Heart right ventricle (tissue), 16 donors: ENCODE results near the gene ACP6. TPM values are rescaled to one million over a fixed set of nuclear protein-coding genes. Genes with fewer than 3 reads are reported as not detected.

ENCODE experiments used
- ATAC-seq, 8 donors: fragments of 200-7000 bp; cut with Tn5 transposase; one replicate each; pipeline ENCODE4 v1.9.1; 2020; ENCODE audit warnings: mild to moderate bottlenecking in 8 of 8, moderate library complexity in 8 of 8, moderate number of reproducible peaks in 1 of 8
- DNase-seq, 2 donors: peaks; one replicate each; pipeline ENCODE4 v3.0.0-alpha.2; 2020
- H3K27ac ChIP-seq, 10 donors: fragments of 200-600 bp; sonication (generic) in 2 of 10; one replicate each; pipeline versions ENCODE4 v1.5.0 to v1.8.0; 2020 to 2022; ENCODE audit warnings: mild to moderate bottlenecking in 3 of 10
- H3K27me3 ChIP-seq, 7 donors: fragments of 200-600 bp; one replicate each; pipeline ENCODE4 v1.8.0; 2021 to 2022; ENCODE audit warnings: mild to moderate bottlenecking in 2 of 7
- H3K36me3 ChIP-seq, 9 donors: fragments of 200-600 bp; sonication (generic) in 1 of 9; one replicate each; pipeline versions ENCODE4 v1.5.0 to v1.8.0; 2020 to 2022; ENCODE audit warnings: mild to moderate bottlenecking in 2 of 9
- H3K4me1 ChIP-seq, 9 donors: fragments of 200-600 bp; sonication (generic) in 1 of 9; one replicate each; pipeline versions ENCODE4 v1.5.0 to v1.8.0; 2020 to 2022; ENCODE audit warnings: mild to moderate bottlenecking in 4 of 9
- H3K4me3 ChIP-seq, 10 donors: fragments of 200-600 bp; sonication (generic) in 2 of 10; one replicate each; pipeline versions ENCODE4 v1.5.0 to v1.8.0; 2020 to 2022; ENCODE audit warnings: mild to moderate bottlenecking in 7 of 10, moderate library complexity in 2 of 10
- H3K9me3 ChIP-seq, 11 donors: fragments of 200-600 bp in 10 of 11; sonication (generic) in 2 of 11; one replicate each; pipeline versions ENCODE4 v1.5.0 to v1.8.0; 2013 to 2022; ENCODE audit warnings: mild to moderate bottlenecking in 2 of 11, control low read depth in 1 of 11, moderate library complexity in 1 of 11
- WGBS, 2 donors: extraction: QIAGEN DNeasy Blood & Tissue Kit; methylation state at CpG; one replicate each; pipeline ENCODE4 v1.1.7; 2013; ENCODE audit warnings: inconsistent platforms in 1 of 2; 5-methylcytosine and 5-hydroxymethylcytosine counted together
- intact Hi-C, 10 donors: fragments of 100-400 bp; cut with DNase I; formaldehyde crosslinking; loops; one replicate each; pipeline versions ENCODE4 v1.11.1 to v1.14.2; 2022
- polyA plus RNA-seq, 2 donors: library from polyadenylated mRNA; stranded (reverse); fragments of 200-250 nt; gene quantifications; one replicate each; pipeline ENCODE4 v1.2.3, GENCODE V29; 2013
- total RNA-seq, 10 donors: library from RNA; stranded (reverse); fragmentation: NEBNext Ultra II Directional in 3 of 10; extraction: Animal tissue kit (Norgen Biotek cat#: 25700) in 3 of 10; gene quantifications; one replicate each; pipeline versions ENCODE4 v1.2.1 to v1.2.4, GENCODE V29; 2021 to 2023
- TF ChIP-seq, protein P1 (sequence below), 9 donors: fragments of 200-600 bp; sonication (generic) in 2 of 9; IDR thresholded peaks; one replicate each; pipeline versions ENCODE4 v1.5.0 to v1.8.0; 2021 to 2022; ENCODE audit warnings: antibody characterized with exemption in 9 of 9, mild to moderate bottlenecking in 5 of 9, moderate library complexity in 1 of 9
- donor health status: Arrhythmogenic right ventricular cardiomyopathy.
- donor health status: ischemic (EF 13 %, LVEDD 7.1; RV severe dilation, severe dysfunction).
- donor health status: healthy with polysubstance abuse.
- donor health status: DM: no; HTN: yes; CAD: no.
- donor health status: DM: no; HTN: no; CAD: no.
- donor health status: ischemic (EF 25% LVEDD 6.9; RV normal size, moderate dysfunction).
- donor health status: ischemic (EF 25% LVEDD 5.7; RV mildly dilated, moderate dysfunction).
- donor health status: healthy.
- donor health status: DM: yes; HTN: yes; CAD: no.
- donor health status: Ischemic cardiomyopathy.
- donor health status: ischemic (EF 35%, LVEDD 5.7; RV mildly dilated, moderate dysfunction).
- donor health status: nonischemic (EF 11% LVEDD 7.7; RV severe dilation, severe dysfunction).
- donor health status: DM: yes; HTN: yes; CAD: no.
- donor health status: PGD.
- donor health status: ischemic (EF 29% LVEDD 5.4; RV normal size, mild dysfunction).
- donor health status: nonischemic (EF 23%, LVEDD 6.1; RV moderate dilation, normal function).

The ACP6 gene
- total and polyA plus RNA-seq, 12 donors: 5.0 to 24.8 (median 16.1) TPM

DNA sequence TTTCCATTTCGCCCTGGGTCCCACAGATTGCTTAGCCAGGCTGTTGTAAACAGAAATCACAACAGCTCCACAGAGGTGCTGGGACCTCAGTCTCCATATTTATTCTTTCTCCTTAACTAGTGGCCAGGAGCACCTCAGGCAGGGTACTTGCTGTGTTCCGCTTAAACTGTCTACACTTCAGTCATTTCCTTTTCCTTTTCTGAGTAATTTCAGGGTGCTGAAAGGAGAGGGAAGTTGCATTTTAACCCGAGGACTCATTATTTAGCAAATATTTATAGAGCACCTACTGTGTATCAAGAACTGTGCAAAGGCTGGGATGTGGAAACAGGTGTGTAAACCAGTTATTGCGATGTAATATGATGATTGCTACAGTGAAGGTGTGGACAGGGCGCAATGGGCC is 41.9 kb downstream of the ACP6 start:
- ATAC-seq: no peak
- intact Hi-C loops: loop anchor here in 6 of 10 donors (2.0 to 5.0 kb wide), 3 partner anchors 111 to 134 kb away; no protein-coding TSS in a partner anchor

DNA sequence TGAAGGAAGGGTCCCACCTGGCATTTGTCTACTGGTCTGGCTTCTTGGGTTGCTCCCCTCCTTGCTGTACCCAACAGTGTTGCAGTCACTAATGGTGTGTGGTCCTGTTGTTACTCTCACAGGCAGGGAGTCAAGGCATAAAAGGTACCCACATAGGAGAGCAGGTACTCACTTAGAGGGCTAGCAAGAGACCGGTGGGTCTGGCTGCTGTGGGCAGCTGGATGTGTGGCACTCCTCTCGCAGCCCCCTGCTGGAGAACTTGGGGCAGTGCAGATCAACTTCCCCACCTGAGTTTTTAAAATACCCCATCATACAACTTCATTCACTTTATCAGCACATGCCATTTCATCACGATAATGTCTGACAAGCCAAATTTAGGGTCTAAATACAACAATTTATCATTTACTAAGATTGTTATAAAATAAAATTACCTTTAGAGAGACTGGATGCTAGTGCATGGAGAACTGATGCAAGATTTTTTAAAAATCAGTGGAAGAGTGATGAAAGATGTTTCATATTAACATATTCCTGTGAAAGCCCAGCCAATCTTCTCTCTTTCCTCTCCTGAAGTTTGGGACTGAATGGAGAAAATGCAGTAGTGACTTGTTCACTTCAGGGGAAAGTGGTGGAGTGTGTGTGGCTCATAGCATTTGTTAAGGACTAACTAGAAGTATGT is 42.8 kb downstream of the ACP6 start:
- Histone ChIP-seq H3K27ac (no peak overlapping the region), H3K36me3 (peaks cover 0 to 38% (median 8%) of the 10 kb centered on the region in 9 donors), H3K4me3 (no peak overlapping the region), H3K4me1 (peaks cover 0 to 34% (median 0%) of the 10 kb centered on the region in 9 donors), H3K27me3 (no peaks in the 10 kb centered on the region), H3K9me3 (no peaks in the 10 kb centered on the region)
- 9 to 11% methylated on average over 3 of the region's 3 CpGs for WGBS, 2 donors
- intact Hi-C loops: loop anchor here (1.0 to 5.0 kb wide), 5 partner anchors 110 to 133 kb away; no protein-coding TSS in a partner anchor
- DNase-seq (peak; percentile 34 to 41), ATAC-seq (peak; percentile 33 to 79 (median 72))
- TF ChIP-seq, protein P1, sequence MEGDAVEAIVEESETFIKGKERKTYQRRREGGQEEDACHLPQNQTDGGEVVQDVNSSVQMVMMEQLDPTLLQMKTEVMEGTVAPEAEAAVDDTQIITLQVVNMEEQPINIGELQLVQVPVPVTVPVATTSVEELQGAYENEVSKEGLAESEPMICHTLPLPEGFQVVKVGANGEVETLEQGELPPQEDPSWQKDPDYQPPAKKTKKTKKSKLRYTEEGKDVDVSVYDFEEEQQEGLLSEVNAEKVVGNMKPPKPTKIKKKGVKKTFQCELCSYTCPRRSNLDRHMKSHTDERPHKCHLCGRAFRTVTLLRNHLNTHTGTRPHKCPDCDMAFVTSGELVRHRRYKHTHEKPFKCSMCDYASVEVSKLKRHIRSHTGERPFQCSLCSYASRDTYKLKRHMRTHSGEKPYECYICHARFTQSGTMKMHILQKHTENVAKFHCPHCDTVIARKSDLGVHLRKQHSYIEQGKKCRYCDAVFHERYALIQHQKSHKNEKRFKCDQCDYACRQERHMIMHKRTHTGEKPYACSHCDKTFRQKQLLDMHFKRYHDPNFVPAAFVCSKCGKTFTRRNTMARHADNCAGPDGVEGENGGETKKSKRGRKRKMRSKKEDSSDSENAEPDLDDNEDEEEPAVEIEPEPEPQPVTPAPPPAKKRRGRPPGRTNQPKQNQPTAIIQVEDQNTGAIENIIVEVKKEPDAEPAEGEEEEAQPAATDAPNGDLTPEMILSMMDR (IDR thresholded peaks at IDR 0.05): peak; percentile 87 to 95 (median 92)

More for the DNA sequence above, 41.9 kb downstream of the ACP6 start:
- 83 to 91% methylated on average over 5 of the region's 5 CpGs for WGBS, 2 donors
- H3K36me3 ChIP-seq: peaks cover 0 to 29% (median 6%) of the 10 kb centered on the region in 9 donors
- H3K27ac ChIP-seq: no peak overlapping the region
- H3K27me3 ChIP-seq: no peaks in the 10 kb centered on the region
- no peak for DNase-seq
- H3K9me3 ChIP-seq: no peaks in the 10 kb centered on the region
- no peak overlapping the region for H3K4me3 ChIP-seq
- TF ChIP-seq, protein P1 (IDR thresholded peaks at IDR 0.05): no peak
- H3K4me1 ChIP-seq: peaks cover 0 to 34% (median 0%) of the 10 kb centered on the region in 9 donors

DNA sequence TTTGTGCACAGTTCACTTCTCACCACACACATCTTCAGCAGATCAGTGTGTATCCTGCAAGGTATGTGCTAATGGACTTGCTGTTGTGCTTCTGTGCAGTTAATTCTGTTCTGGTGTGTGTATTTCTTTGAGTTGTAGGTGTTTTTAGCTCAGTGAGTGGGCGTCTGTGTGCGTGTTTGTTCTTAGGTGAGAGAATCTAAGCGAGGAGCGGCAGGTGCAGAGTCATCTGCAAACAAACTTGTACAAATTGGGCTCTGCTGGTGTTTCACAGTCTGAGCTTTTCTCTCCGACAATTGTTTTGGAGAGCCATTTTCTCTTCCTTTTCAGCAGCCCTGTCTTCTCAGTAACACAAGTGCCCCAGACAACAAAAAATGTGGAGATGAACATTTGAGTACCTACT is 43.6 kb downstream of the ACP6 start:
- H3K27me3 ChIP-seq: no peaks in the 10 kb centered on the region
- peaks cover 0 to 46% (median 8%) of the 10 kb centered on the region in 9 donors for H3K36me3 ChIP-seq
- intact Hi-C loops: loop anchor here (1.0 to 5.0 kb wide), 5 partner anchors 109 to 132 kb away; no protein-coding TSS in a partner anchor
- no peaks in the 10 kb centered on the region for H3K9me3 ChIP-seq
- DNase-seq: no peak
- ATAC-seq: no peak
- no peak overlapping the region for H3K4me3 ChIP-seq
- H3K4me1 ChIP-seq: peaks cover 0 to 34% (median 0%) of the 10 kb centered on the region in 9 donors
- H3K27ac ChIP-seq: no peak overlapping the region
- TF ChIP-seq, protein P1 (IDR thresholded peaks at IDR 0.05): no peak
- 94 to 96% methylated on average over 5 of the region's 5 CpGs for WGBS, 2 donors

DNA sequence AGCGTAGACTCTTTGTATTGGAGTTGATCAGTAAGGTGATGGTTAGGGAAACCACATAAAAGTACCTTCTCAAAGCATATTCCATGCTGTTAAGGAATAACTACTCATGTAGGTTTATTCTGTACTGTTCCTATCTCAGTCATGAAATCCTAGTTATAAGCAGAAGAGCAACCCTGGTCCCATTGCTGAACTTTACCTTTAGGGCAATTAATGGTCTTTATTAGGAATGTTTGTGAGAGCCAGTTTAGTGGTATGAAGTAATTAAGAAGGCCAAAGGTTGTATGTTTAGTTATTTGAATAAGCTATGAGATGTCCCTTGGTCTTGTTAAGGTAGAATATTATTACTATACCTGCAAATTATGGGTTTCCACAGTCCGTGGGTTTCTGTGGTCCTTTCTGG is 44.0 kb downstream of the ACP6 start:
- ATAC-seq (no peak), DNase-seq (no peak)
- Histone ChIP-seq H3K27ac (no peak overlapping the region), H3K4me1 (peaks cover 0 to 34% (median 0%) of the 10 kb centered on the region in 9 donors), H3K36me3 (peaks cover 0 to 51% (median 8%) of the 10 kb centered on the region in 9 donors), H3K4me3 (no peak overlapping the region), H3K9me3 (no peaks in the 10 kb centered on the region), H3K27me3 (no peaks in the 10 kb centered on the region)
- 91 to 99% methylated on average over 2 of the region's 2 CpGs for WGBS, 2 donors
- TF ChIP-seq, protein P1 (IDR thresholded peaks at IDR 0.05): no peak
- intact Hi-C loops: loop anchor here in 7 of 10 donors (2.0 to 5.0 kb wide), 3 partner anchors 109 to 131 kb away; no protein-coding TSS in a partner anchor
